DOHH2 (cell line): ENCODE measurements around the gene UBE2D3.

ENCODE experiments used
- H3F3A ChIP-seq: fragments of 200-600 bp; sonication (generic), shearing (Covaris generic); 2 replicates; pipeline ENCODE4 v1.6.0; 2016; ENCODE audit warnings: antibody characterized with exemption, mild to moderate bottlenecking; ENCODE audit not compliant: control insufficient read depth, insufficient read depth
- H3K27ac ChIP-seq: fragments of 200-600 bp; sonication (generic); 2 replicates; pipeline ENCODE4 v1.5.1; 2014; ENCODE audit warnings: low read depth, mild to moderate bottlenecking, low read length, moderate library complexity
- H3K27me3 ChIP-seq: fragments of 200-600 bp; sonication (generic); 2 replicates; pipeline ENCODE4 v1.6.1; 2014; ENCODE audit warnings: mild to moderate bottlenecking, low read length, mixed read lengths; ENCODE audit not compliant: control insufficient read depth
- H3K36me3 ChIP-seq: fragments of 200-600 bp; sonication (generic); 2 replicates; pipeline ENCODE4 v1.6.1; 2014; ENCODE audit warnings: mild to moderate bottlenecking, low read length, moderate library complexity, mixed read lengths; ENCODE audit not compliant: control insufficient read depth
- H3K4me1 ChIP-seq: fragments of 200-600 bp; sonication (generic); 2 replicates; pipeline ENCODE4 v1.6.1; 2014; ENCODE audit warnings: mild to moderate bottlenecking, low read length, mixed read lengths; ENCODE audit not compliant: control insufficient read depth
- H3K4me2 ChIP-seq: fragments of 200-600 bp; sonication (generic); 2 replicates; pipeline ENCODE4 v1.6.0; 2014; ENCODE audit warnings: mild to moderate bottlenecking, low read length, moderate library complexity
- H3K4me3 ChIP-seq: fragments of 200-600 bp; sonication (generic); 2 replicates; pipeline ENCODE4 v1.5.1; 2014; ENCODE audit warnings: mild to moderate bottlenecking, low read length, mixed read lengths
- H3K79me2 ChIP-seq: fragments of 200-600 bp; sonication (generic); 2 replicates; pipeline ENCODE4 v1.6.1; 2014; ENCODE audit warnings: mild to moderate bottlenecking, low read length, mixed read lengths; ENCODE audit not compliant: control insufficient read depth
- H3K9me2 ChIP-seq: fragments of 200-600 bp; sonication (generic); replicated peaks from 2 replicates; pipeline ENCODE4 v1.6.1; 2014; ENCODE audit warnings: mild to moderate bottlenecking, low read length, mixed read lengths; ENCODE audit not compliant: control insufficient read depth
- H3K9me3 ChIP-seq: fragments of 200-600 bp; sonication (generic); 2 replicates; pipeline ENCODE4 v1.6.1; 2014; ENCODE audit warnings: antibody characterized with exemption, low read length, mixed read lengths; ENCODE audit not compliant: control insufficient read depth, insufficient read depth
- H4K20me1 ChIP-seq: fragments of 200-600 bp; sonication (generic); 2 replicates; pipeline ENCODE4 v1.6.0; 2014; ENCODE audit warnings: low read depth, mild to moderate bottlenecking, antibody characterized with exemption, low read length, moderate library complexity; ENCODE audit not compliant: control insufficient read depth, insufficient read depth
- CTCF ChIP-seq: fragments of 200-600 bp; sonication (generic); IDR thresholded peaks from one replicate; pipeline ENCODE4 v1.5.1; 2014; ENCODE audit warnings: antibody characterized with exemption, mild to moderate bottlenecking, low read depth, low read length; ENCODE audit not compliant: poor library complexity, severe bottlenecking
- EZH2phosphoT487 ChIP-seq: fragments of 200-600 bp; sonication (generic); IDR thresholded peaks from 2 replicates; pipeline ENCODE4 v1.6.1; 2017; ENCODE audit warnings: borderline replicate concordance, mild to moderate bottlenecking, antibody characterized with exemption, low read length, moderate library complexity, mixed read lengths

Gene UBE2D3

GRCh38 chr4:102761906-102762305 is 65.4 kb downstream of the UBE2D3 start:
- H3K79me2 ChIP-seq: peaks cover 34% of the 10 kb centered on the region
- no peaks in the 10 kb centered on the region for H3K9me3 ChIP-seq
- no peak overlapping the region for H3K4me3 ChIP-seq
- H3K9me2 ChIP-seq: no peaks in the 10 kb centered on the region
- H3K36me3 ChIP-seq: 0 out of 2 replicates have a peak, but pooled peaks cover 2% of the 10 kb centered on the region
- peaks cover 25% of the 10 kb centered on the region for H3K4me1 ChIP-seq
- TF ChIP-seq CTCF: no peak
- no peak for TF ChIP-seq EZH2phosphoT487
- no peak overlapping the region for H3K27ac ChIP-seq
- peak overlapping the region; percentile 97; the same call in 1 of the 2 replicates for H3K4me2 ChIP-seq
- H3K27me3 ChIP-seq: peaks cover 9% of the 10 kb centered on the region
- no peaks in the 10 kb centered on the region for H3F3A ChIP-seq
- no peaks in the 10 kb centered on the region for H4K20me1 ChIP-seq

- Histone ChIP-seq H3K9me2 (no peaks in the 10 kb centered on the region), H3K4me2 (peak overlapping the region; percentile 97), H3F3A (no peaks in the 10 kb centered on the region), H3K27ac (no peak overlapping the region), H3K79me2 (peaks cover 37% of the 10 kb centered on the region), H4K20me1 (no peaks in the 10 kb centered on the region), H3K36me3 (0 out of 2 replicates have a peak, but pooled peaks cover 2% of the 10 kb centered on the region), H3K4me3 (peak overlapping the region; percentile 85), H3K9me3 (0 out of 2 replicates have a peak, but pooled peaks cover under 1% of the 10 kb centered on the region), H3K27me3 (peaks cover 9% of the 10 kb centered on the region), H3K4me1 (peaks cover 25% of the 10 kb centered on the region)
- TF ChIP-seq EZH2phosphoT487: no peak
- no peak for TF ChIP-seq CTCF
Observed at GRCh38 chr4:102761296-102761701, 66.1 kb downstream of the UBE2D3 start.

GRCh38 chr4:102760645-102761295 is 66.6 kb downstream of the UBE2D3 start, which contains the start of gene MANBA:
Gene MANBA (minus strand): TSS chr4:102760968. CDS start chr4:102760894, 74 bp downstream.
- Histone ChIP-seq H3K4me2 (peak within 1 kb of the TSS; percentile 97), H3K4me3 (peak within 1 kb of the TSS; percentile 85), H3K9me3 (0 out of 2 replicates have a peak, but pooled peaks cover 2% of the 10 kb centered on the region), H3K79me2 (peaks cover 40% of the 10 kb centered on the region), H3K27me3 (peaks cover 9% of the 10 kb centered on the region), H3K4me1 (peaks cover 25% of the 10 kb centered on the region), H4K20me1 (no peaks in the 10 kb centered on the region), H3K9me2 (no peaks in the 10 kb centered on the region), H3K27ac (peak within 1 kb of the TSS; percentile 29), H3F3A (no peaks in the 10 kb centered on the region), H3K36me3 (0 out of 2 replicates have a peak, but pooled peaks cover 2% of the 10 kb centered on the region)
- TF ChIP-seq EZH2phosphoT487 (no peak), CTCF (no peak)
